HG03066 (cell line): Measurements from ENCODE around the gene BLOC1S2.
"Not testable (repeated sequence)": the region's sequence is repeated elsewhere in the genome, so short reads cannot be mapped to it uniquely, and the experiment has no call there.

Source experiments
- ATAC-seq: cut with Tn5 transposase; IDR thresholded peaks from one replicate; pipeline ENCODE4 v1.9.1; 2021; ENCODE audit warnings: low read depth; ENCODE audit not compliant: unreplicated experiment

BLOC1S2 gene

GRCh38 chr10:100286051-100287033, at the start of gene BLOC1S2:
BLOC1S2 (minus strand) TSS chr10:100286680; CDS start chr10:100286659, 21 bp downstream.
- ATAC-seq = peak; percentile 83

DNA sequence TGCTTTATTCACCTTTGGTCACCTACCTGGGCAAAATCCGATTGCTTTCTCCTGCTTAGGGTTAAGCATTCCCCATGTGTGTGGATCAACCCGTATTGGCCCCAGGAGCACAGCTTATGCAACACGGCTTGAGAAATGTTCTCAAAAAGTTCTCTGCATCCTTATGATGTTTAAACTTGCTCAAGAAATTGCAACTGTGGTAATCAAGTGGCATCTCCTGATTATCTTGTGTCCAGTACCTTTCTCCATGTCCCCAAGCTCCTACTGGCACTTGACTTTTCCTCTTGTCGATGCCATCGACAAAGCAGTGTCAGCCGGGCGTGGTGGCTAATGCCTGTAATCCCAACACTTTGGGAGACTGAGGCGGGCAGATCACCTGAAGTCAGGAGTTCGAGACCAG, 48.3 kb upstream of the BLOC1S2 start:
- ATAC-seq = no peak

DNA sequence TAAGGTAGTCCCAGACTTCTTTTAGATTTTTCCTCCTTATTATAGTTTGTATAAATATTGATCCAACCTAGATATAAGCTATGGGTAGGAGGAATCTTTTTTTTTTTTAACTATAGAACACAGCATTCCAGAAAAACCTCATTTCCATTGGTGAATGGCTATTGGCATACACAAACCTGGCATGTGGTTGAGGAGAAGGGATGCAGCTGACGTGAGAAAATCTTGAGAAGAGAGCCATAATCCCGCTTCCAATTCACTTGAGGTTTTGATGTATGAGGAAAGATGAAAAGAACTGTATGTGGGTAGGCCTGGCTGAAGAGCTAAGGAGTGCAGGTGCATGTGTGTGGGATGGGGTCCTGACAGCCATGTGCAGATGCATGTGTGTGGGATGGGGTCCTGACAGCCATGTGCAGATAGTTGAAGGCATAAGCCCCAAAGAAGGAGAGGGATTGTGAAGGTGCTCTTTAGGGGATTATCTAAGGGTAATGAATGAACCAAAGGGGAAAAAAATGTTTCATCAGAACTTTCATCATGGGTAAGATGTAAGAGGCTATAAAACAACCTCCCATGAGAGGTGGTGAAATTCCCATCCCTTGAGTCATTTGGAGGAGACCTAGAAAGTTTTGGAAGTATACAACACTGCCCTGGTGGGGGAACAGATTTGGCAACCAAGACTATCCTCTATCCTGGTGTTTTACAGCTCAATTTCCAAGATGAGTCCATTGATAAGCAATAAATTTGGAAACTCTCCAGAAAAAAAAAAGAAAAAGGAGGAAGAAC, 47.4 kb upstream of the BLOC1S2 start:
- ATAC-seq = no peak

DNA sequence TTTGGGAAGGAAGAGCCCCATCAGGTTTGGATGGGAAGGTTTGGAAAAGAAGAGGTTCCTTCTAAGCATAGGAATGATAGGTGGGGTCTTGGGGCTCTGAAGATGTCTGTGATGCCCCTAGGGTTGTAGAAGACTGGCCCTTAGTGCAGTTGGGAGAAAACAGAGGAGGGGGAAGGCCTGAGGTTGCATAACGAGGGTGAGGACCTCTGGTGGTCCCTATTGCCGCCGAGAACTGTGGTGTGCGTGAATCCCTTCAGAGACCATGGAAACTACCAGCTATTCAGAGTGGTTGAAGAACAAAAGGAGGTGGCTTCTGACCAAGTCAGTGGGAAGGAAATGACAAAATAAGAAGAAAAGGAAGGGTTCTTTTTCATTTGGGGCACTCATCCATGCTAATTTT, 46.6 kb upstream of the BLOC1S2 start:
- no peak for ATAC-seq

DNA sequence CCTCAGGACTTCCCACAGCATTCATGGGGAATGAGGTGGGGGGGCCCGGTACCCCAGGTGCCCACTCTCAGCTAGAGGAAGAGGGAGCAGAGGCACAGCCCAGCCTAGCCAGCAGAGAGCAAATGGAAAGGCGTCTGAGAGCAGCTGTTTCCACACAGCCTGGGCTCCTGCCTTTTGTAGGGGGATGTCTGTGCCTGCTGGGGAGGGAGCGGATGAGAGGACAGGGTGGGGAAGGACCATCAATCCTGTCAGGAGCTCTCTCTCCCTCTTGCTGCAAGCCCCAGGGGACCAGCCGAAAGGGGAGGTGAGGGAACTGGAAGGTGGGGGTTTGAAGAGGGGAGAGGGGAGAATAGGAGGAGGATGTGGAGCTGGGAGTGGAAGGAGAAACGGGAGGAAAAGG, 43.6 kb upstream of the BLOC1S2 start, which contains the start of gene PKD2L1:
PKD2L1 (minus strand) TSS at position 150 of the 400 bp plus-strand sequence; CDS start at position 25, 125 bp downstream.
- no peak for ATAC-seq

- ATAC-seq = no peak
These were observed 41.7 kb upstream of the BLOC1S2 start for GRCh38 chr10:100328198-100328597.

- ATAC-seq = no peak
These were observed 41.2 kb upstream of the BLOC1S2 start for GRCh38 chr10:100327718-100328009.

DNA sequence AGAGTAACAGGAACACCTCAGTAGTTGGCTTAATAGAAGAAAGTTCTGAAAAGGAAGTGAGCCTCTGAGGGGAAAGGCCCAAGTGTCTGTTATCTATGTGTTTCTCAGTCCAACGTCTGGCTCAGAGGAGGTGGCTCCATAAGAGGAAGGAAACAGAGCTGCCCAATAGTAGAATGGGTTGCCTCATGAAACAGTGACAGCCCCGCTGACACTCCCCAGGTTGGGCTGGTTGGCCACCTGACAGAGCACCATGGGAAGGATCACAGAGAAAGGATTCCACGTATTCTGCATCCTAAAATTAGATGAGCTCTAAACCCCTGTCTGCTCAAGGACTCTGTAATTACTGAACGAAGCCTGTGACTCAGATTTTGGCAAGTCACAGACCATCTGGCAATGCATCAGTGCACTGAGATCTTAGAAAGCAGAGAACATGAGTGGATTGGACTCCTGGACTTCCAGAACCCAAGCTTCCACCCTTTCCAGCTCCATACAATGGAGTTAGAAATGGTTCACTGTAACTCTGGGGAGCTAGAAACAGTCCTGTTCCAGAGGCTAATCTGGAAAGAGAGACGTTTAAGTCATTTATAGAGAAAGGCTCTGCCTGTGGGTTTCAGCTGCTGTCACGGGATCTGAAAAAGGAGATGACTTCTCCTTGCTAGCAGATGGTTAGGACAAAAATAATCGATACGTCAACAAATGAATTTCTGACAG, 40.7 kb upstream of the BLOC1S2 start:
- ATAC-seq = peak; percentile 99

DNA sequence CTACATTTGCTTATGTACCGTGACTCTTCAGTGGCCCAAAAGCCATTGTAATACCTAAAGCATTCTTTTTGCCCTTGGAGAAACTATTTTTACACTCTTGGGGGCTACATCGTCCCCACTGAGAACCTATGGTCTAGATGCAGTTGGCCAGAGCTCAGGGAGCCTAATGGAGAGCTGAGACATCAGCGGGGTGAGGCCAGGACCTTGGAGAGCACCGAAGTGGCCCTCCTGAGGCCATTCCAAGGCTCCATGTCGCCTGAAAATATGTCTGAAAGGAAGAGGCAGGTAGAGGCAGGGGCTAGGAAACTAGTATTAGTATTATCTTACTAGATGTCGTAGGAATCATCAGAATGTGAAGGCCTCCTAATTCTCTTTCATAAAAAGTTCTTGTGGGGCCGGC, 38.7 kb upstream of the BLOC1S2 start:
- no peak for ATAC-seq

- ATAC-seq = no peak
These were observed 33.4 kb upstream of the BLOC1S2 start for GRCh38 chr10:100319707-100320402.

- no peak for ATAC-seq
These were observed 31.7 kb upstream of the BLOC1S2 start for GRCh38 chr10:100318207-100318606.

DNA sequence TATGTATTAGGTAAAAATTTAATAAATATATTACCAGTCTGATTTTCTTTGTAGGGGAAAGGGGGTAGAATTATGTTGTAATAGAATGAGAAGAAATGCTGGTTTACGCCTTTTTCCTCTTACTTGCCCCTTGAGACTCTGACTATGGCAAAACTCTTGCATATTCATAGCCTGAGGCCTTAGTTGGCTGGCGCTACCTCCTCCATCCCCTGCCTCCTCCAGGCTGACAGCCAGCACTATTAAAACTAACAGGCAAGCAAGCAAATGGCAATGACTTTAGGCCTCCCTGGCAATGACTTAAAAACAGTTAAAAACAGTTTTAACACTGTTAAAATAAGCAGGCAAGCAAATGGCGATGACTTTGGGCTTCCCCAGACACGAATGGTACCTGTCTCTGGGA, 29.1 kb upstream of the BLOC1S2 start:
- no peak for ATAC-seq

GRCh38 chr10:100311298-100311697, 24.8 kb upstream of the BLOC1S2 start:
- ATAC-seq = no peak

GRCh38 chr10:100307684-100308083, 21.2 kb upstream of the BLOC1S2 start:
- ATAC-seq = no peak

DNA sequence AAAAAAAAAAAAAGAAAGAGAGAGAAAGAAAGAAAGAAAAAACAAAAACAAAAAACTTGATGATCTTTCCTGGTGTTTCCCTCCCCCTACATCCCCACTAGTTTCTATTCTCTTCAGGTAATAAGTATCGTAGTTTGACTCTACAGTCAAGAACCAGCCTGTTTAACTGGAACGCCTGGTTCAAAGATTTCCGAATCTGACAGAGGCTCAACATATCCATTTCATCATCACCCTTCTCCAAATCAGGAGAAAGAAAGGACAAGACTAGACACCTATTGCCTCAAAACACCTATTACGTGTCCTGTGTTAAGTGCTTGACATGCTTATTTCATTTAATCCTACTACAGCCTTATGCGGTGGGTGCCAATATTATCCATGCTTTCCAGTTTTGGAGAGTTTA, 20.4 kb upstream of the BLOC1S2 start:
- ATAC-seq = no peak

GRCh38 chr10:100304414-100304813, 17.9 kb upstream of the BLOC1S2 start:
- no peak for ATAC-seq

- no peak for ATAC-seq
These were observed 17.3 kb upstream of the BLOC1S2 start for GRCh38 chr10:100303724-100304319.

DNA sequence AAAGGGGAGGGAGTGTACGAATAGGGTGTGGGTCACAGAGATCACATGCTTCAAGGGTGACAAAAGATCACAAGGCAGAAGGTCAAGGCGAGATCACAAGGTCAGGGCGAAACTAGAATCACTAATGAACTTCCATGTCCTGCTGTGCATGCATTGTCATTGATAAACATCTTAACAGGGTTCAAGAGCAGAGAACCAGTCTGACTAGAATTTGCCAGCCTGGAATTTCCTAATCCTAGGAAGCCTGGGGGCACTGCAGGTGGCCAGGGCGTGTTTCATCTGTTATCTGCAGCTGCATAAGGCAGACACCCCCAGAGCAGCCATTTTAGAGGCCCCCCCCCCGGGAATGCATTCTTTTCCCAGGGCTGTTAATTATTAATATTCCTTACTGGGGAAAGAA, 14.6 kb upstream of the BLOC1S2 start:
- not testable (repeated sequence) for ATAC-seq

DNA sequence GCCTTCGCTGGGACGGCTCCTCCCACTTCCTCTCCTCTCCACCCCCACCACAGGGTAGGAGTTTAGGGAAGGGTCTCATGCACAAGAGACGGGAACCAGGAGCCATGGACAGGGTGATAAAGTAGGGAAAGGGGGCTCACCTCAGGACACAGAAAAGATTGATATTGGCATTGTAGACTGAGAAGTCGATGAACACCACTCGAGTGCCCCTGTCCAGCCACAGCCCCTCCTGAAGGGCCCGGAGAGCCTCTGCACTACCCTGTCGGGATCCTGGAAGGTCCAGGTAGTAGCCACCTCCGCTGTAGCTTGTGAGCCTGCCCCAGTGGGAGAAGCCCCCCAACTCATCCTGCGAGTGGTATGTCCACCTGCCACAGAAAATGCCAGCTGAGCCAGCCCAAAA, 10.8 kb upstream of the BLOC1S2 start:
- no peak for ATAC-seq

- ATAC-seq = no peak
These were observed 6.6 kb upstream of the BLOC1S2 start for GRCh38 chr10:100293066-100293465.
